CD14-positive monocyte (primary cell): Measurements from ENCODE around the gene RHOU. TPM values are rescaled to one million over a fixed set of nuclear protein-coding genes. Genes with fewer than 3 reads are reported as not detected.

Experiments
- DNase-seq, 3 donors: peaks; one replicate each; pipeline ENCODE4 v3.0.0-alpha.2; 2011 to 2022
- H2AFZ ChIP-seq: 2 replicates; pipeline ENCODE4 v1.6.0; 2012; ENCODE audit warnings: mild to moderate bottlenecking, low read depth, low read length, inconsistent platforms; ENCODE audit not compliant: insufficient read depth, poor library complexity, severe bottlenecking
- H3K27ac ChIP-seq, 2 donors: 1 replicate in 1 of 2; 2 replicates in 1 of 2; pipeline ENCODE4 v1.5.1; 2012 to 2013; ENCODE audit warnings: low read length in 2 of 2, control low read depth in 1 of 2, inconsistent platforms in 1 of 2, low read depth in 1 of 2, mild to moderate bottlenecking in 1 of 2
- H3K27me3 ChIP-seq, 2 donors: one replicate each; pipeline versions ENCODE4 v1.6.0 to v1.6.1; 2011 to 2013; ENCODE audit warnings: low read length in 2 of 2; ENCODE audit not compliant: control insufficient read depth in 2 of 2, insufficient read depth in 2 of 2
- H3K36me3 ChIP-seq, 2 donors: replicated peaks in 1 of 2; 1 replicate in 1 of 2; 2 replicates in 1 of 2; pipeline versions ENCODE4 v1.5.1 to v1.6.1; 2012 to 2013; ENCODE audit warnings: low read length in 2 of 2, control low read depth in 1 of 2, inconsistent platforms in 1 of 2, mild to moderate bottlenecking in 1 of 2; ENCODE audit not compliant: insufficient read depth in 2 of 2, control insufficient read depth in 1 of 2
- H3K4me1 ChIP-seq, 2 donors: 1 replicate in 1 of 2; 2 replicates in 1 of 2; pipeline versions ENCODE4 v1.5.1 to v1.6.1; 2012 to 2013; ENCODE audit warnings: low read length in 2 of 2, control low read depth in 1 of 2, inconsistent platforms in 1 of 2, mild to moderate bottlenecking in 1 of 2, moderate library complexity in 1 of 2; ENCODE audit not compliant: insufficient read depth in 2 of 2, control insufficient read depth in 1 of 2
- H3K4me2 ChIP-seq: replicated peaks from 2 replicates; pipeline ENCODE3; 2012; ENCODE audit warnings: low read length, moderate library complexity, mild to moderate bottlenecking; ENCODE audit not compliant: poor library complexity, severe bottlenecking; ENCODE audit errors: extremely low read depth
- H3K4me3 ChIP-seq, 3 experiments: fragments of 200-600 bp in 1 of 3; sonication (generic) in 1 of 3; replicated peaks in 1 of 3; 1 replicate in 2 of 3; 2 replicates in 1 of 3; pipeline ENCODE4 v1.5.1; 2011 to 2013; ENCODE audit warnings: low read length in 3 of 3, mild to moderate bottlenecking in 3 of 3, control low read depth in 2 of 3, low read depth in 2 of 3, inconsistent platforms in 1 of 3, moderate library complexity in 1 of 3
- H3K79me2 ChIP-seq: 2 replicates; pipeline ENCODE4 v1.6.0; 2012; ENCODE audit warnings: mild to moderate bottlenecking, control low read depth, inconsistent platforms, low read length, moderate library complexity; ENCODE audit not compliant: insufficient read depth
- H3K9ac ChIP-seq: 2 replicates; pipeline ENCODE4 v1.6.0; 2017; ENCODE audit warnings: low read length, mild to moderate bottlenecking; ENCODE audit not compliant: insufficient read depth, poor library complexity, severe bottlenecking
- H3K9me3 ChIP-seq, 2 donors: replicated peaks in 1 of 2; 1 replicate in 1 of 2; 2 replicates in 1 of 2; pipeline versions ENCODE4 v1.5.1 to v1.6.1; 2012 to 2013; ENCODE audit warnings: low read length in 2 of 2, control low read depth in 1 of 2; ENCODE audit not compliant: control insufficient read depth in 1 of 2, insufficient read depth in 1 of 2
- H4K20me1 ChIP-seq: 2 replicates; pipeline ENCODE4 v1.6.0; 2012; ENCODE audit warnings: mild to moderate bottlenecking, low read length, control low read depth, moderate library complexity; ENCODE audit not compliant: insufficient read depth
- H3K27ac Mint-ChIP-seq, 7 donors: one replicate each; pipeline ENCODE4 v1.8.0; 2020; ENCODE audit warnings: mild to moderate bottlenecking in 7 of 7, mixed read lengths in 7 of 7, moderate library complexity in 6 of 7, inconsistent platforms in 2 of 7
- H3K27me3 Mint-ChIP-seq, 3 donors: one replicate each; pipeline ENCODE4 v1.8.0; 2021 to 2022; ENCODE audit warnings: low read depth in 3 of 3, mild to moderate bottlenecking in 3 of 3, mixed read lengths in 3 of 3, moderate library complexity in 3 of 3, inconsistent platforms in 1 of 3
- H3K36me3 Mint-ChIP-seq, 2 donors: one replicate each; pipeline ENCODE4 v1.8.0; 2020; ENCODE audit warnings: mixed read lengths in 2 of 2, inconsistent platforms in 1 of 2, mild to moderate bottlenecking in 1 of 2
- H3K4me1 Mint-ChIP-seq: one replicate; pipeline ENCODE4 v1.8.0; 2020; ENCODE audit warnings: mild to moderate bottlenecking, mixed read lengths
- H3K4me3 Mint-ChIP-seq, 2 donors: one replicate each; pipeline ENCODE4 v1.8.0; 2020; ENCODE audit warnings: mild to moderate bottlenecking in 2 of 2, mixed read lengths in 2 of 2, moderate library complexity in 1 of 2
- H3K9me3 Mint-ChIP-seq, 7 donors: one replicate each; pipeline ENCODE4 v1.8.0; 2020 to 2022; ENCODE audit warnings: mixed read lengths in 7 of 7, mild to moderate bottlenecking in 6 of 7, moderate library complexity in 6 of 7, inconsistent platforms in 2 of 7
- WGBS: methylation state at CpG from one replicate; pipeline ENCODE4 v1.1.5; 2013; ENCODE audit warnings: missing lambda C conversion rate; ENCODE audit not compliant: insufficient coverage; 5-methylcytosine and 5-hydroxymethylcytosine counted together
- intact Hi-C, 2 donors: fragments of 100-400 bp; cut with micrococcal nuclease; formaldehyde crosslinking; loops; one replicate each; pipeline versions ENCODE4 v1.15.0 to v1.15.1; 2023
- polyA plus RNA-seq, 3 donors: library from polyadenylated mRNA; depleted of rRNA in 1 of 3; unstranded in 2 of 3; stranded (reverse) in 1 of 3; fragments of 300-500 nt in 2 of 3; fragments of >200 nt in 1 of 3; fragmentation: Illumina TruSeq in 2 of 3; gene quantifications; 1 replicate in 2 of 3; 2 replicates in 1 of 3; pipeline ENCODE4 v1.2.3, GENCODE V29; 2012 to 2021
- TF ChIP-seq, protein P1 (sequence below): fragments of 200-600 bp; IDR thresholded peaks from one replicate; pipeline ENCODE4 v1.8.0; 2022; ENCODE audit warnings: antibody characterized with exemption, mild to moderate bottlenecking

Gene RHOU
- polyA plus RNA-seq, 3 donors: 4.1 to 11.6 (median 4.8) TPM

DNA sequence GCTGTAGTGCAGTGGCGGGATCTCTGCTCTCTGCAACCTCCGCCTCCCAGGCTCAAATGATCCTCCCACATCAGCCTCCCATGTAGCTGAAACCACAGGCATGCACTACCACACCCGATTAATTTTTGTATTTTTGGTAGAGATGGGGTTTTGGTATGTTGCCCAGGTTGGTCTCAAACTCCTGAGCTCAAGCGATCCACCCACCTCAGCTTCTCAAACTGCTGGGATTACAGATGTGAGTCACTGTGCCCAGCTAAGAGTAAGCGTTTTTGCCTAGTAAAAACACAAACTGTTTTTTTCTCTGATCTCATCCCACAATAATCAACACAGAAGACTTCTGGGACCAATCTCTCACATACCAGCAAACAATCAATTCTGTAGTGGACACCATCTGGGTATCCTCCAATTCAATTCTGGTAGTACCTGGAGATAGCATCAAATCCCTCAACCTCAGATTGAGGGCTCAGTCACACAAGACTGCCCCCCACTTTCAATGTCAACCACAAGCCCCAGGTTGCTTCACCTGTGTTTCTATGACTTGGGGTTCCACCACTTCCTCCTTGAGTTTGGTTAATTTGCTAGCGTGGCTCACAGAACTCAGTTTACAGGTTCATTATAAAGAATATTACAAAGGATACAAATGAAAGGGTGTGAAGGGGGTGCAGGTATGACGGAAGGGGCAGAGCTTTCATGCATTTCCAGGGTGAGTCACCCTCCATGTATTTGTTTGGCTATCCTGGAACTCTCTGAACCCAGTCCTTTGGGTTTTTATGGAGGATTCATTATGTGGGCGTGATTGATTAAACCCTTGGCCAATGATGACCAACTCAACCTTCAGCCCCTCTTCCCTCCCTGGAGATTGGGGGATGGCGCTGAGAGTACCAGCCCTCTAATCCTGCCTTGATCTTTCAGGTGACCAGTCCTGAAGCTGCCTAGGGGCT, 40.0 kb upstream of the RHOU start:
- Mint-ChIP-seq H3K27ac (no peak overlapping the region), H3K4me1 (peaks cover 27% of the 10 kb centered on the region), H3K36me3 (no peaks in the 10 kb centered on the region), H3K9me3 (no peaks in the 10 kb centered on the region), H3K27me3 (no peaks in the 10 kb centered on the region), H3K4me3 (no peak overlapping the region)
- Histone ChIP-seq H3K9me3 (no peaks in the 10 kb centered on the region), H3K4me1 (peaks cover 15% of the 10 kb centered on the region in 2 donors), H3K36me3 (no peaks in the 10 kb centered on the region), H2AFZ (no peak overlapping the region), H3K4me2 (no peak overlapping the region), H3K79me2 (no peaks in the 10 kb centered on the region), H3K27me3 (no peaks in the 10 kb centered on the region), H4K20me1 (no peaks in the 10 kb centered on the region), H3K4me3 (no peak overlapping the region), H3K27ac (no peak overlapping the region), H3K9ac (no peak overlapping the region)
- intact Hi-C loops: no loop called here
- TF ChIP-seq, protein P1, sequence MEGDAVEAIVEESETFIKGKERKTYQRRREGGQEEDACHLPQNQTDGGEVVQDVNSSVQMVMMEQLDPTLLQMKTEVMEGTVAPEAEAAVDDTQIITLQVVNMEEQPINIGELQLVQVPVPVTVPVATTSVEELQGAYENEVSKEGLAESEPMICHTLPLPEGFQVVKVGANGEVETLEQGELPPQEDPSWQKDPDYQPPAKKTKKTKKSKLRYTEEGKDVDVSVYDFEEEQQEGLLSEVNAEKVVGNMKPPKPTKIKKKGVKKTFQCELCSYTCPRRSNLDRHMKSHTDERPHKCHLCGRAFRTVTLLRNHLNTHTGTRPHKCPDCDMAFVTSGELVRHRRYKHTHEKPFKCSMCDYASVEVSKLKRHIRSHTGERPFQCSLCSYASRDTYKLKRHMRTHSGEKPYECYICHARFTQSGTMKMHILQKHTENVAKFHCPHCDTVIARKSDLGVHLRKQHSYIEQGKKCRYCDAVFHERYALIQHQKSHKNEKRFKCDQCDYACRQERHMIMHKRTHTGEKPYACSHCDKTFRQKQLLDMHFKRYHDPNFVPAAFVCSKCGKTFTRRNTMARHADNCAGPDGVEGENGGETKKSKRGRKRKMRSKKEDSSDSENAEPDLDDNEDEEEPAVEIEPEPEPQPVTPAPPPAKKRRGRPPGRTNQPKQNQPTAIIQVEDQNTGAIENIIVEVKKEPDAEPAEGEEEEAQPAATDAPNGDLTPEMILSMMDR: no peak
- no peak for DNase-seq
- WGBS: 92% methylated on average over 2 of the region's 9 CpGs

DNA sequence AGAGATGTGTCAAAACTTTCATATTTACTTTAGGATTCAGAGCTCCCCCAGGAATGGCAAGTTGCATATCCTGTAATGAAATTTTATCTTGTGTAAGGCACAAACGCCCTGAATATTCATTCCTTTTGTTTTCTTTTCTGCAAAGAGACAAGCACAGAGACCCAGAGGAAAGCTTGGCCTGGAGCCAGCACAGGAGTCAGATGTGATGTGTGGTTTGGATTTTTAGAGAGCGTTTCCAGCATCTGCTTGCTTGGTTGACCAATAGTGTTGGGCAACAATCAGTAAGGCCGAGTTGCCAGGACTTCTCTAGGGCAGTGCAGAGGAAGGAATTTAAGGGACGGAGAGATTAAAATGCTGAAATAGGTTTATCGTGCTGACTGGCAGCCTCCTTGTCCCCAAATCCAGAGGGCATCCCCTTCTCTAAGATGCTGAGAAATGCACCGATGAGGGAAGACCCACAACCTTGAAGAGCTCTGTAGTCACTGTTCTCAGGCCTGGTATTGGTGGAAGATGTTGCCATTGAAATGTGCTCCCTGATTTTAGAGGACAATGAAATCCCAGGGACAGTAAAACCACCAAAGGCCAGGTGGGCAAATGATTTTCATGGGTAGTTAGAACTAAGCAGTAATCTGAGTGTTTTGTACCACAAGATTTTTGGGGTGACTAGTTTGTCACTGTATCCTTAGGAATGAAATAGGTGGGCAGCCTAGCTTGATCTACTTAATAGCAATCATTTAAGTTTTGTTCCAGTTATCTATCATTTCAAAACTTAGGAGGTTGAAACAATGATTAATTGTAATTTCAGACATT, 37.9 kb upstream of the RHOU start:
- Histone ChIP-seq H3K4me2 (no peak overlapping the region), H3K27me3 (no peaks in the 10 kb centered on the region), H3K4me1 (peaks cover 15% of the 10 kb centered on the region in 2 donors), H3K36me3 (no peaks in the 10 kb centered on the region), H3K9ac (no peak overlapping the region), H3K4me3 (no peak overlapping the region), H3K79me2 (no peaks in the 10 kb centered on the region), H3K27ac (no peak overlapping the region), H3K9me3 (peaks cover 0 to 3% of the 10 kb centered on the region in 2 donors), H4K20me1 (no peaks in the 10 kb centered on the region), H2AFZ (peak overlapping the region; percentile 41)
- intact Hi-C loops: no loop called here
- 0% methylated on average over 1 of the region's 6 CpGs for WGBS
- Mint-ChIP-seq H3K4me3 (no peak overlapping the region), H3K9me3 (peaks cover 0 to 3% (median 1%) of the 10 kb centered on the region in 7 donors), H3K27me3 (no peaks in the 10 kb centered on the region), H3K4me1 (peaks cover 25% of the 10 kb centered on the region), H3K27ac (peak overlapping the region in 2 of 7 donors; percentile 15 to 74), H3K36me3 (no peaks in the 10 kb centered on the region)
- DNase-seq: peak; percentile 29 to 37 (median 34)
- TF ChIP-seq, protein P1: no peak
